ENCODE data around the gene PKDREJ. TPM values are rescaled to one million over a fixed set of nuclear protein-coding genes. Genes with fewer than 3 reads are reported as not detected.

The PKDREJ gene
- total RNA-seq, 1 experiment from 2014 or later = 0.04 TPM

- Histone ChIP-seq H3K27ac (ENCODE audit: insufficient read length, low read depth, low read length) (no peak overlapping the region), H3K56ac (ENCODE audit: insufficient read length, low read depth, low read length) (no peak overlapping the region), H3K4me1 (ENCODE audit: insufficient read depth, low read length) (no peaks in the 10 kb centered on the region), H2BK120ac (ENCODE audit: low read depth, low read length, poor library complexity, severe bottlenecking) (no peak overlapping the region), H3T11ph (ENCODE audit: low read length) (no peak overlapping the region), H4K5ac (ENCODE audit: insufficient read length, low read depth, low read length) (no peak overlapping the region), H3K79me1 (ENCODE audit: insufficient read depth, low read depth, low read length, poor library complexity, severe bottlenecking) (no peaks in the 10 kb centered on the region), H4K20me1 (ENCODE audit: control insufficient read depth, insufficient read depth, insufficient read length) (no peaks in the 10 kb centered on the region), H2BK20ac (ENCODE audit: low read depth, low read length, poor library complexity, severe bottlenecking) (no peak overlapping the region), H2BK12ac (ENCODE audit: insufficient read length, low read depth, low read length) (no peak overlapping the region), H3K79me2 (ENCODE audit: insufficient read depth, low read length) (no peaks in the 10 kb centered on the region), H3K9ac (ENCODE audit: extremely low read depth, insufficient read length, low read length) (no peak overlapping the region), H3K23me2 (ENCODE audit: insufficient read length, low read depth, low read length, poor library complexity, severe bottlenecking) (peaks cover 4% of the 10 kb centered on the region), H4K91ac (ENCODE audit: insufficient read length, low read depth, low read length) (no peak overlapping the region), H3K4ac (ENCODE audit: low read depth, low read length) (no peak overlapping the region), H2BK15ac (ENCODE audit: low read depth, low read length) (no peak overlapping the region), H3K23ac (ENCODE audit: insufficient read length, low read depth, low read length) (no peak overlapping the region), H2BK5ac (ENCODE audit: insufficient read length, low read length) (no peak overlapping the region), H2AFZ (ENCODE audit: low read length) (no peak overlapping the region), H3K27me3 (ENCODE audit: insufficient read depth, low read length) (peaks cover 18% of the 10 kb centered on the region; the same call in 1 of the 2 replicates), H2AK5ac (ENCODE audit: insufficient read length, low read length) (no peak overlapping the region), H3K9me3 (ENCODE audit: control insufficient read depth, low read depth, low read length) (no peaks in the 10 kb centered on the region), H3K18ac (ENCODE audit: insufficient read length, low read depth, low read length) (no peak overlapping the region), H4K8ac (replicated peaks; ENCODE audit: insufficient read length, low read depth, low read length) (no peak overlapping the region), H3K14ac (ENCODE audit: insufficient read depth, low read length) (no peak overlapping the region), H3K4me2 (ENCODE audit: insufficient read depth, insufficient read length, low read length) (peak overlapping the region; percentile 1)
- H3K36me3 Mint-ChIP-seq (ENCODE audit: insufficient read depth in 1 of 3, low read depth in 3 of 3) = peaks cover 12 to 41% (median 19%) of the 10 kb centered on the region in 3 experiments
- peaks cover 5% of the 10 kb centered on the region in 2 experiments; a peak in 2 of 4 replicates for H3K4me1 Mint-ChIP-seq
- DNase-seq = peak; percentile 86
- peak; percentile 63; the same call in 2 of the 3 replicates for TF ChIP-seq CTCF (conservative IDR thresholded peaks at IDR 0.05)
- H3K27me3 Mint-ChIP-seq (ENCODE audit: low read depth) = peaks cover 93% of the 10 kb centered on the region
- no peak overlapping the region for H3K27ac Mint-ChIP-seq
- WGBS (ENCODE audit: extremely low coverage, insufficient read length, low lambda C conversion rate) = no CpG with 5 or more reads among the region's 109 CpGs
- H3K9me3 Mint-ChIP-seq = peaks cover 42 to 79% of the 10 kb centered on the region in 2 experiments
- H3K4me3 Mint-ChIP-seq = peak overlapping the region; percentile 53 to 67
These were observed 511 bp downstream of the PKDREJ start for GRCh38 chr22:46262449-46263215.

Data from H9 (cell line).